ENCODE measurements around the gene OTOGL.

Gene OTOGL

GRCh38 chr12:80195074-80195726 lies 95.9 kb downstream of the OTOGL start:
- peak; percentile 74 for DNase-seq (ENCODE audit: low read depth, low spot score)
- H3K4me3 ChIP-seq (ENCODE audit: low read depth, low read length) = no peak overlapping the region
- in situ Hi-C loops (cut with HindIII; ENCODE audit: low sequenced_read_pairs) = no loop called here
- peak; percentile 85 for TF ChIP-seq CTCF (IDR thresholded peaks at IDR 0.05; ENCODE audit: low read depth, low read length)

GRCh38 chr12:80195737-80196136 lies 96.4 kb downstream of the OTOGL start:
- TF ChIP-seq CTCF (IDR thresholded peaks at IDR 0.05; ENCODE audit: low read depth, low read length) = no peak
- in situ Hi-C loops (cut with HindIII; ENCODE audit: low sequenced_read_pairs) = no loop called here
- no peak for DNase-seq (ENCODE audit: low read depth, low spot score)
- no peak overlapping the region for H3K4me3 ChIP-seq (ENCODE audit: low read depth, low read length)

- H3K4me3 ChIP-seq (ENCODE audit: low read depth, low read length) = no peak overlapping the region
- in situ Hi-C loops (cut with HindIII; ENCODE audit: low sequenced_read_pairs) = no loop called here
- DNase-seq (ENCODE audit: low read depth, low spot score) = no peak
- TF ChIP-seq CTCF (IDR thresholded peaks at IDR 0.05; ENCODE audit: low read depth, low read length) = no peak
These were observed 97.1 kb downstream of the OTOGL start for GRCh38 chr12:80196419-80196818.

- TF ChIP-seq CTCF (IDR thresholded peaks at IDR 0.05; ENCODE audit: low read depth, low read length) = no peak
- in situ Hi-C loops (cut with HindIII; ENCODE audit: low sequenced_read_pairs) = no loop called here
- DNase-seq (ENCODE audit: low read depth, low spot score) = no peak
- H3K4me3 ChIP-seq (ENCODE audit: low read depth, low read length) = no peak overlapping the region
These were observed 99.5 kb downstream of the OTOGL start for GRCh38 chr12:80198782-80199337.

GRCh38 chr12:80199931-80200330 lies 100.6 kb downstream of the OTOGL start:
- no peak for TF ChIP-seq CTCF (IDR thresholded peaks at IDR 0.05; ENCODE audit: low read depth, low read length)
- in situ Hi-C loops (cut with HindIII; ENCODE audit: low sequenced_read_pairs) = no loop called here
- no peak for DNase-seq (ENCODE audit: low read depth, low spot score)
- no peak overlapping the region for H3K4me3 ChIP-seq (ENCODE audit: low read depth, low read length)

- no peak for TF ChIP-seq CTCF (IDR thresholded peaks at IDR 0.05; ENCODE audit: low read depth, low read length)
- in situ Hi-C loops (cut with HindIII; ENCODE audit: low sequenced_read_pairs) = no loop called here
- DNase-seq (ENCODE audit: low read depth, low spot score) = no peak
- H3K4me3 ChIP-seq (ENCODE audit: low read depth, low read length) = no peak overlapping the region
These were observed 101.1 kb downstream of the OTOGL start for GRCh38 chr12:80200414-80200813.

Measured in astrocyte of the spinal cord (primary cell).